Suprapubic skin (tissue), 3 donors: ENCODE data around the gene RNF41.

Experiments used
- CTCF ChIP-seq, 2 donors: fragments of 200-600 bp in 1 of 2; fragments of 450-650 bp in 1 of 2; sonication (generic) in 1 of 2; IDR thresholded peaks; one replicate each; pipeline ENCODE4 v1.5.1; 2016 to 2019; ENCODE audit warnings: antibody characterized with exemption in 2 of 2, mild to moderate bottlenecking in 1 of 2, moderate library complexity in 1 of 2
- EP300 ChIP-seq: sonication (generic); formaldehyde crosslinking; IDR thresholded peaks from one replicate; pipeline ENCODE4 v1.6.1; 2017; ENCODE audit warnings: antibody characterized with exemption
- POLR2A ChIP-seq, 2 donors: fragments of 450-650 bp; IDR thresholded peaks; one replicate each; pipeline ENCODE4 v1.6.1; 2017; ENCODE audit warnings: antibody characterized with exemption in 2 of 2, mild to moderate bottlenecking in 2 of 2, moderate library complexity in 2 of 2

GRCh38 chr12:56267443-56268071 lies 45.8 kb upstream of the RNF41 start:
- TF ChIP-seq POLR2A (IDR thresholded peaks at IDR 0.05) (no peak), CTCF (IDR thresholded peaks at IDR 0.05) (no peak), EP300 (no peak)
